ENCODE measurements around the gene ABCF1. TPM values are rescaled to one million over a fixed set of nuclear protein-coding genes. Genes with fewer than 3 reads are reported as not detected.

The ABCF1 gene
- total RNA-seq, 1 donor from 2014 or later, result 21.9 TPM

Small RNA genes within 50 kb of the gene (small RNA-seq; reads per million reads assigned to genes)
- 4.1 reads per million, percentile 89 among the genes with 10 or more reads in this experiment for gene MIR877

Other genes starting within 250 kb of the ABCF1 start
- gene TRIM39, start 244.5 kb upstream of the ABCF1 start, total RNA-seq, result 5.2 TPM
- gene RPP21, start 226.3 kb upstream of the ABCF1 start, total RNA-seq, result 7.8 TPM
- 98.6 TPM for gene HLA-E, start 81.9 kb upstream of the ABCF1 start, total RNA-seq
- 22.4 TPM for gene GNL1, start 15.0 kb upstream of the ABCF1 start, total RNA-seq
- 3.7 TPM for gene PRR3, start 14.1 kb upstream of the ABCF1 start, total RNA-seq
- 20.4 TPM for gene PPP1R10, start 45.8 kb downstream of the ABCF1 start, total RNA-seq
- gene MRPS18B, start 46.4 kb downstream of the ABCF1 start, total RNA-seq, result 105 TPM
- 2.1 TPM for gene ATAT1, start 55.4 kb downstream of the ABCF1 start, total RNA-seq
- gene C6orf136, start 75.7 kb downstream of the ABCF1 start, total RNA-seq, result 9.9 TPM
- gene DHX16, start 101.6 kb downstream of the ABCF1 start, total RNA-seq, result 23.0 TPM
- gene PPP1R18, start 115.2 kb downstream of the ABCF1 start, total RNA-seq, result 23.5 TPM
- gene NRM, start 119.5 kb downstream of the ABCF1 start, total RNA-seq, result 3.7 TPM
- gene MDC1, start 145.8 kb downstream of the ABCF1 start, total RNA-seq, result 5.2 TPM
- gene TUBB, start 148.9 kb downstream of the ABCF1 start, total RNA-seq, result 317 TPM
- 44.9 TPM for gene FLOT1, start 171.2 kb downstream of the ABCF1 start, total RNA-seq
- 4.2 TPM for gene IER3, start 173.1 kb downstream of the ABCF1 start, total RNA-seq

All from skeletal muscle tissue (tissue), 2 donors.